GM18951 (cell line): Measurements from ENCODE around the gene FMN1.

Source experiments
- POLR2A ChIP-seq: IDR thresholded peaks from 4 replicates; pipeline ENCODE4 v1.6.1; 2011; ENCODE audit warnings: mild to moderate bottlenecking; ENCODE audit not compliant: insufficient read length, insufficient read depth; ENCODE audit errors: extremely low read depth
- in situ Hi-C: fragments of 300-500 bp; cut with MboI; formaldehyde crosslinking; loops from one replicate; pipeline ENCODE4 v1.12.0; 2022; ENCODE audit warnings: low sequenced_read_pairs, mixed read lengths, inconsistent platforms; ENCODE audit not compliant: unreplicated experiment

Gene FMN1

DNA sequence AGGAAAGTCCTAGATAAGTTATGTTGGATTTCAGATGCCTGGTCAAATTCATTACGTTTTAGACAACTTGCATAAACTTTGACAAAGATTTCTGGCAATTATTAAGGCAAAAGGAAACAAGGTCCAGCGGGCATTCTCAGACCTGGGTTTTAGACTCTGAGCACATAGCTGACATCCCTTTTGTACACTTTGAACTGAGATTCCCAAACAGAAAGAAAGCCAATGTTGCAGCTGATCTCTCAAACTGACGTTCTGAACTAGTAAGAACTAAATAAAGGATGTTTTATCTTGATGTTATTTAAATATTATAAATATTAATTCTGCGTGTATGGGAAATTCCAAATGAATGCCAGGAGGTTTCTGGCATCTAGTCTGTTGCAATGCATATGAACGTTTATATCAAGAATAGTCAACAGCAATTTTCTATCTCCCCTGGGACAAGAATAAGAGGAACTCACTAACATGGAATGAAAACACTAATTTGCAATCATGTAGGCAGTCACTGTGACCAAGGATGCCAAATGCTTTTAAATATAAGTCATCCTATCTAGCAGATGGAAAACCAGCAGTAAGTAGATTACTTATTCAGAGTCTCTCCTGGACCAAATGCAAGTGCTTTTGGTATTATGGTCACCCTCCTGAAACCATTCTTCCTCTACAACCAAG is 274.6 kb downstream of the FMN1 start:
- no peak for TF ChIP-seq POLR2A
- in situ Hi-C loops, result no loop called here

DNA sequence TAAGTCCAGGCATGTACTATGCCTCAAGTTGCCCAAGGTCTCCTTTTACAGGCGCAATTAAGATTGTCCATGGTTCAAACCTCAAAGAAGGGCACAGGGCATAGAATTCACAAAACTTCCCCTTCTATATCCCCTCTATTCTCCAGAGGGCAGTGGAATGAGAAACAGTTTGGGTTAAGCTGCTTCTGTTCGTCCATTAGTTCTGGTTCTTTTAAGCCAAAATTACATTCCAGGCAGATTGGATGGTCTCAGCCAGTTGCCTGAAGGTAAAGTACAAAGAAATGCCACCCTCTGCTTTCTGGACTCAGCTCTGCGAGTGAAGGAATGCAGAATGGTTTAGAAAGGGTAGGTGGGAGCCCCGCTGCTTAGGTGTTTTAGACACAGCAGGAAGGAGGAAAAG is 276.0 kb downstream of the FMN1 start:
- in situ Hi-C loops, result no loop called here
- no peak for TF ChIP-seq POLR2A

DNA sequence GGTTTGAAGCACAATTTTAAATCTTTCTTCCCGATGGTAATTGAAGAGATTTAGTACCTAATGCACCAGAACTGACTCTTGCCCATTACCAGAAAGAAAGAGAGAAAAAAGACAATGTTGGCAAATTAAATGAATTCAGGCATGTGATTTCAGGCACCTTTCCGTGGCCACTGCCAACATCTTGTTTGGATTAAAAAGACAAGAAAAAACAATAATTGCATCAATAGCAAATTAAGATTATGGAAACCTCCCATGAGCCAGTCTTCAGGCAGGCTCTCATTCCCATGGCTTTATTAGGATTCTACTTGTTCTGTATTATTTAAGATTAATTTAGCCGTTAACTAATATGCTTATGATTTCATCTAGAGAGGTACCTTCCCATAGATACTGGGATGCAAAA is 283.7 kb downstream of the FMN1 start:
- in situ Hi-C loops, result no loop called here
- TF ChIP-seq POLR2A, result no peak

DNA sequence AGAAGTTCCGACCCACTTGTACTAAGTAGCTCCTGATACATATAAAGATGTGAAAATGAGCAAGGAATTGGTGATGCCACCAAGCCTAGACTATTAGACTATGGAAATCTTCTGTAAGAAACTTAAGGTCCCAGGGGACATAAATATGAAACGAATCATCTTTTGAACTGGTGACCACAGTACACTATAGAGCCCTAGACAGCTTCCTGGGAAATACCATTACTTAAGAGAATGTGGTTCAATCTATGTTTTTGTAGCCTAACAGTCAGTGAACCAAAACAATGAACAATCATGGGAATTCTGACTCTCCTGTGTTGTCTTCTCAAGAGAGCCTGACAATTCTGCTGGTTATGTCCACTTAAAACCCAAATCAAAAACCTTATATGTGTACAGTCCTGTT is 285.1 kb downstream of the FMN1 start:
- in situ Hi-C loops, result no loop called here
- TF ChIP-seq POLR2A, result no peak

- in situ Hi-C loops, result no loop called here
- no peak for TF ChIP-seq POLR2A
These were observed 285.6 kb downstream of the FMN1 start for GRCh38 chr15:32908872-32909271.

DNA sequence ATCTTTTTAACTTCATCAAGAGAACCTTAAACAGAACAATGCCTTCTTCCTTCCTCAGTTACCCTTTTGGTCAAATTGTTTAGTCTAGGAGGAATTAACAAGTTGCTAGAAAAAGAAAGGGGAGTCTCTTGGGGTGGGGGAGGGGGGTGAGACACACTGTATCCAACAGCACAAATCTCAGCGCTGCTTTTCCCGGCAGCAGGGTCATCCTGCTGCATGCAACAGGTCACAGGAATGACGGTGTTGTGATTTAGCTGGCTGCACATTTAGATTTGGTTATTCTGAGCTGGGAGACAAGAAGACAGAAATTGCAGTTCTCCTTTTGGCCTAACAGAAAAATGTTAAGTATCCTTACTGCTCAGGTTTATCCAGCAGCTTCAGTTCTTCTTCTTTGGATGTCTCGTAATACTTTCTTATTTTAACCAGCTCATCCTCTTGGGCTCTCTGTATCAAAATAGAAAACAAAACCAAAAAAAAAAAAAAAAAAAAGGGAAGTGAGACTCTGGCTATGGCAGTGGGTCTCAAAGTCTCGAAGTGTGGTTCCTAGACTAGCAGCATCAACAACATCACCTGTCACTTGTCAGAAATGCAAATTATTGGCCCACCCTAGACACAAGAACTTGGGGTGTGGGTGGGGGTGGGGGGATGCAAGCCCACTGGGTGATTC is 286.2 kb downstream of the FMN1 start:
- in situ Hi-C loops, result no loop called here
- no peak for TF ChIP-seq POLR2A

- in situ Hi-C loops, result no loop called here
- TF ChIP-seq POLR2A, result no peak
These were observed 289.0 kb downstream of the FMN1 start for GRCh38 chr15:32905481-32905880.

GRCh38 chr15:32904448-32904847 is 290.1 kb downstream of the FMN1 start:
- no peak for TF ChIP-seq POLR2A
- in situ Hi-C loops, result no loop called here

- in situ Hi-C loops, result no loop called here
- TF ChIP-seq POLR2A, result no peak
These were observed 290.8 kb downstream of the FMN1 start for GRCh38 chr15:32903591-32904290.

DNA sequence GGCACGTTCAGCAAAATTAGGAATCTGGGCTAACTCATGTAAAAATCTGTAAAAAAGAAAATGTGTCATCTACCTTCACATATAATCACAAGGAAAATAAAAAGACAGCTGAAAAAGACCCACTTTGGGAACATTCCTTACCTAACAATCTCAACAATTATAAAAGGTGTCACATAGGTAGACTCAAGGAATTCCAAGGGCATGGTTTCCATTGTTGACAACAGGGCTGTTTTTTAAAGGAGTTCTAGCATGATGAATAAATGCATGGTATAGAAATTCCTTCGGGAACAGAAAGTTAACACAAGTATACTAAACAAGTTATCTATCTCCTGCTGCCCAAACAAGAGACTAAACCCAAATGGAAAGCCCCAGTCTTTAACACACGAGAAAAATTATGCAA is 292.5 kb downstream of the FMN1 start:
- in situ Hi-C loops, result no loop called here
- no peak for TF ChIP-seq POLR2A

- TF ChIP-seq POLR2A, result no peak
- in situ Hi-C loops, result no loop called here
These were observed 293.3 kb downstream of the FMN1 start for GRCh38 chr15:32901192-32901591.

DNA sequence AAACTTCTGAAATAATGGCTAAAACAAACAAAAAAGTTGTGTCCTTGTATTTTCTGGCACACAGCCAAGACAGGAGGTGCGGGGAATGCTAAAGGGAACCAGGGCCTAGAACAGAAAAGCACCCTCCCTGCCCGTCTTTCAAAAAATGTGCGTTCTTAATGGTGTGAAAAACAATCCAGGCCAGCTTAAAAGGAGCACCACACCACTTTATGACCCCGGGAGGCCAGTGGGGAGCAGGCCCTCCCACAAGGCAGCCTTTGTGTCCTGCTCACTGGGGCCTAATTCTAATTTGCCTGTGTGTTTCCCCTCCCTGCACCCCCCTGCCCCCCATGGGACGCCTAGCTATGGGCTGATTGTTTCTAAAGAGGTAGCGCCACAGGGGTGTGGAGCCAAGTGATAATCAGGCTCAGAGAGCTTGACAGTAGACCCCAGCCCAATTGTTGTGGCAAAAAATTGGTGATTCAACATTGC is 295.4 kb downstream of the FMN1 start:
- in situ Hi-C loops, result no loop called here
- no peak for TF ChIP-seq POLR2A

DNA sequence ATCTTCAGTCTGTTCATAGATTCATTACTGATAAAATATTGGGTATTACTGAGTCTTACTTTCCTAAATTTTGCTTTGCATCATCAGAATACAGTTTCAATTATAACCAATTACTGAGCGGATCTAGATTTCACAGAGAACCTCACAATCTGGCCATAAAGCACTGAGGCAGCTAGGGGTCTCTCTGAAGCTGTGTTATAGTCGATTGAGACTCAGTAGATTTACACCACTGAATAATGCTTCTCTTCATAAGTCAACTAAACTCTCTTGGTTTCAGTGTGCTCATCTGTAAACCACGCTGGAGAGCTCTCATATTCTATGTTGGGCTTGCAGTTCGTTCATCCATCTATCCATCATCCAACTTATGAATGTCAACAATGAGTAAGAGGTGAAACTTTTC is 296.1 kb downstream of the FMN1 start:
- in situ Hi-C loops, result no loop called here

DNA sequence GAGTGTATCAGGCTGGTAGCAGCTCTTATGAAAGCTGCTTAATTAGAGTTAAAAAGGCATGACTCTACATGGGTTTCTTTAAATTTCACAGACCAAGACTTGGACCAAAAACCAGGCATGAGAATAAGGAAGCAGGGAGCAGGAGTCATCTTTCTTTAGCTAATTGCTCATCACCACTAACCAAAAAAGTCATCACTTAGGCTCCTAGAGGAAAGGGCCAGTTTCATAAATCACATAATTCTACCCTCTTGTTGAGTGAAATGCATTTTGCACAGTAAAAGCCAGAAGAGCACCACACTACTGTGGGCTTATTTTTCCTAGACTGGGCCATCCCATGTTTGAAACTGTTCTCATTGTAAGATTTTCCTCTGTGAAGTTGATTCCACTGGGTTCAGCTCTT is 301.1 kb downstream of the FMN1 start:
- in situ Hi-C loops, result no loop called here
- no peak for TF ChIP-seq POLR2A

More for the DNA sequence above, 296.1 kb downstream of the FMN1 start:
- no peak for TF ChIP-seq POLR2A
